Measurements from ENCODE around the gene DNASE1.

DNASE1 gene

GRCh38 chr16:3623642-3624041 is 30.8 kb upstream of the DNASE1 start:
- TF ChIP-seq CTCF (IDR thresholded peaks at IDR 0.05; ENCODE audit: unreplicated experiment in 3 of 3), result no peak
- Mint-ChIP-seq H3K27ac (peak overlapping the region in 1 of 3 experiments; percentile 16), H3K4me1 (peaks cover 6% of the 10 kb centered on the region), H3K9me3 (no peaks in the 10 kb centered on the region), H3K36me3 (ENCODE audit: low read depth) (no peaks in the 10 kb centered on the region), H3K27me3 (ENCODE audit: low read depth) (no peaks in the 10 kb centered on the region), H3K4me3 (no peak overlapping the region)

GRCh38 chr16:3625331-3625730 is 29.2 kb upstream of the DNASE1 start:
- Mint-ChIP-seq H3K4me1 (peaks cover 6% of the 10 kb centered on the region), H3K4me3 (no peak overlapping the region), H3K27ac (no peak overlapping the region), H3K36me3 (ENCODE audit: low read depth) (no peaks in the 10 kb centered on the region), H3K27me3 (ENCODE audit: low read depth) (no peaks in the 10 kb centered on the region), H3K9me3 (no peaks in the 10 kb centered on the region)
- no peak for TF ChIP-seq CTCF (IDR thresholded peaks at IDR 0.05; ENCODE audit: unreplicated experiment in 3 of 3)

GRCh38 chr16:3625911-3626732 is 28.4 kb upstream of the DNASE1 start:
- peaks cover 6% of the 10 kb centered on the region for H3K4me1 Mint-ChIP-seq
- no peak overlapping the region for H3K27ac Mint-ChIP-seq
- no peaks in the 10 kb centered on the region for H3K27me3 Mint-ChIP-seq (ENCODE audit: low read depth)
- no peaks in the 10 kb centered on the region for H3K9me3 Mint-ChIP-seq
- H3K36me3 Mint-ChIP-seq (ENCODE audit: low read depth), result no peaks in the 10 kb centered on the region
- no peak for TF ChIP-seq CTCF (IDR thresholded peaks at IDR 0.05; ENCODE audit: unreplicated experiment in 3 of 3)
- H3K4me3 Mint-ChIP-seq, result no peak overlapping the region

GRCh38 chr16:3637371-3637923 is 17.0 kb upstream of the DNASE1 start:
- no peak for TF ChIP-seq CTCF (IDR thresholded peaks at IDR 0.05; ENCODE audit: unreplicated experiment in 3 of 3)
- Mint-ChIP-seq H3K4me3 (no peak overlapping the region), H3K27ac (peak overlapping the region; percentile 66 to 79 (median 75)), H3K27me3 (ENCODE audit: low read depth) (no peaks in the 10 kb centered on the region), H3K9me3 (peaks cover 10% of the 10 kb centered on the region), H3K4me1 (peaks cover 14% of the 10 kb centered on the region), H3K36me3 (ENCODE audit: low read depth) (peaks cover 8% of the 10 kb centered on the region)

- H3K27me3 Mint-ChIP-seq (ENCODE audit: low read depth), result no peaks in the 10 kb centered on the region
- H3K4me3 Mint-ChIP-seq, result no peak overlapping the region
- H3K9me3 Mint-ChIP-seq, result peaks cover 10% of the 10 kb centered on the region
- H3K27ac Mint-ChIP-seq, result peak overlapping the region in 1 of 3 experiments; percentile 45
- H3K36me3 Mint-ChIP-seq (ENCODE audit: low read depth), result peaks cover 8% of the 10 kb centered on the region
- H3K4me1 Mint-ChIP-seq, result peaks cover 15% of the 10 kb centered on the region
- TF ChIP-seq CTCF (IDR thresholded peaks at IDR 0.05; ENCODE audit: unreplicated experiment in 3 of 3), result no peak
Measured at GRCh38 chr16:3638916-3639644, 15.4 kb upstream of the DNASE1 start.
